Measurements from ENCODE around the gene RAET1E. TPM values are rescaled to one million over a fixed set of nuclear protein-coding genes. Genes with fewer than 3 reads are reported as not detected.

RAET1E gene
- total and polyA plus RNA-seq, 8 donors, result 0.19 to 2.6 TPM; not detected in 6

GRCh38 chr6:149877659-149878058, 20.3 kb downstream of the RAET1E start:
- Histone ChIP-seq H3K4me1 (no peaks in the 10 kb centered on the region), H3K9me3 (no peaks in the 10 kb centered on the region), H3K27ac (no peak overlapping the region), H3K36me3 (no peaks in the 10 kb centered on the region), H3K4me3 (no peak overlapping the region), H3K27me3 (peaks cover 0 to 3% (median 0%) of the 10 kb centered on the region in 3 donors)
- TF ChIP-seq EP300 (IDR thresholded peaks at IDR 0.05) (no peak), POLR2AphosphoS5 (IDR thresholded peaks at IDR 0.05) (no peak), POLR2A (IDR thresholded peaks at IDR 0.05) (no peak), CTCF (IDR thresholded peaks at IDR 0.05) (no peak)
- WGBS, 5 donors, result 70 to 95% (median 87%) methylated on average over 1 of the region's 1 CpG
- intact Hi-C loops (cut with DNase I; ENCODE audit: low total_unique reads), result no loop called here
- DNase-seq, result no peak

- TF ChIP-seq POLR2AphosphoS5 (IDR thresholded peaks at IDR 0.05) (no peak), CTCF (IDR thresholded peaks at IDR 0.05) (no peak), EP300 (IDR thresholded peaks at IDR 0.05) (no peak), POLR2A (IDR thresholded peaks at IDR 0.05) (no peak)
- no peak overlapping the region for H3K27ac ChIP-seq
- no peaks in the 10 kb centered on the region for H3K36me3 ChIP-seq
- no peaks in the 10 kb centered on the region for H3K9me3 ChIP-seq
- DNase-seq, result no peak
- intact Hi-C loops (cut with DNase I; ENCODE audit: low total_unique reads), result no loop called here
- no peaks in the 10 kb centered on the region for H3K4me1 ChIP-seq
- H3K27me3 ChIP-seq, result peaks cover 0 to 3% (median 0%) of the 10 kb centered on the region in 3 donors
- 75 to 85% (median 83%) methylated on average over 3 of the region's 3 CpGs for WGBS, 5 donors
- no peak overlapping the region for H3K4me3 ChIP-seq
Observed at GRCh38 chr6:149876241-149876933, 21.5 kb downstream of the RAET1E start.

- Histone ChIP-seq H3K4me3 (no peak overlapping the region), H3K36me3 (no peaks in the 10 kb centered on the region), H3K9me3 (no peaks in the 10 kb centered on the region), H3K4me1 (no peaks in the 10 kb centered on the region), H3K27ac (no peak overlapping the region), H3K27me3 (peaks cover 0 to 3% (median 0%) of the 10 kb centered on the region in 3 donors)
- intact Hi-C loops (cut with DNase I; ENCODE audit: low total_unique reads), result no loop called here
- 76 to 93% (median 78%) methylated on average over 1 of the region's 1 CpG for WGBS, 5 donors
- no peak for TF ChIP-seq CTCF (IDR thresholded peaks at IDR 0.05)
- no peak for DNase-seq
Observed at GRCh38 chr6:149872233-149872632, 25.7 kb downstream of the RAET1E start.

GRCh38 chr6:149871182-149871581, 26.7 kb downstream of the RAET1E start:
- no peak for TF ChIP-seq POLR2A (IDR thresholded peaks at IDR 0.05)
- no peak for TF ChIP-seq POLR2AphosphoS5 (IDR thresholded peaks at IDR 0.05)
- no peak for TF ChIP-seq EP300 (IDR thresholded peaks at IDR 0.05)
- no peak for TF ChIP-seq CTCF (IDR thresholded peaks at IDR 0.05)
- 80 to 93% (median 84%) methylated on average over 2 of the region's 2 CpGs for WGBS, 5 donors
- intact Hi-C loops (cut with DNase I; ENCODE audit: low total_unique reads), result no loop called here
- H3K27ac ChIP-seq, result no peak overlapping the region
- no peaks in the 10 kb centered on the region for H3K9me3 ChIP-seq
- H3K4me3 ChIP-seq, result no peak overlapping the region
- H3K4me1 ChIP-seq, result no peaks in the 10 kb centered on the region
- no peak for DNase-seq
- peaks cover 0 to 3% (median 0%) of the 10 kb centered on the region in 3 donors for H3K27me3 ChIP-seq
- no peaks in the 10 kb centered on the region for H3K36me3 ChIP-seq
